ENCODE results near the gene STMP1. TPM values are rescaled to one million over a fixed set of nuclear protein-coding genes. Genes with fewer than 3 reads are reported as not detected.
A peak's percentile ranks its signal among the peaks of the same experiment; 100 is the strongest.

Gene STMP1
- polyA plus RNA-seq, 1 of the 3 experiments (the other 2 are of a cell fraction), result 26.0 TPM

- TF ChIP-seq FOSL2 (IDR thresholded peaks at IDR 0.05; ENCODE audit: borderline replicate concordance, low read depth) (peak; percentile 71), NRF1 (IDR thresholded peaks at IDR 0.05; ENCODE audit: low read depth, low read length) (no peak), IRF3 (IDR thresholded peaks at IDR 0.05; ENCODE audit: low read depth, low read length) (no peak), MXI1 (IDR thresholded peaks at IDR 0.05; ENCODE audit: low read depth, low read length) (no peak), POLR2AphosphoS5 (IDR thresholded peaks at IDR 0.05; ENCODE audit: low read depth, low read length) (no peak), JUND (IDR thresholded peaks at IDR 0.05) (peak; percentile 15), MAX (IDR thresholded peaks at IDR 0.05; ENCODE audit: low read depth) (0 out of 2 replicates have a peak, but pooled peaks have one; percentile 23), TAF1 (IDR thresholded peaks at IDR 0.05; ENCODE audit: borderline replicate concordance, low read depth, low read length) (0 out of 2 replicates have a peak, but pooled peaks have one; percentile 38), RXRA (IDR thresholded peaks at IDR 0.05; ENCODE audit: borderline replicate concordance, low read depth) (no peak; the same call in 1 of the 2 replicates), YY1 (IDR thresholded peaks at IDR 0.05; ENCODE audit: low read depth) (no peak), RCOR1 (IDR thresholded peaks at IDR 0.05; ENCODE audit: low read length) (0 out of 2 replicates have a peak, but pooled peaks have one; percentile 47), SIN3A (IDR thresholded peaks at IDR 0.05; ENCODE audit: borderline replicate concordance, low read depth, low read length) (no peak)
Observed at GRCh38 chr7:135620980-135621850, 41.1 kb upstream of the STMP1 start (continued).

- Histone ChIP-seq H3K27ac (ENCODE audit: low read depth in 2 of 2, low read length in 1 of 2) (no peak overlapping the region), H3K4me1 (ENCODE audit: control insufficient read depth in 1 of 2, insufficient read depth in 2 of 2, low read depth in 1 of 2, low read length in 1 of 2) (no peaks in the 10 kb centered on the region), H3K4me3 (ENCODE audit: low read depth in 2 of 2, low read length in 1 of 2) (no peak overlapping the region), H3K9ac (no peak overlapping the region), H3K9me2 (no peaks in the 10 kb centered on the region), H3K36me3 (replicated peaks in 1 of 2; ENCODE audit: control insufficient read depth in 1 of 2, insufficient read depth in 2 of 2, low read length in 1 of 2) (peaks cover 77 to 81% of the 10 kb centered on the region in 2 experiments), H3K9me3 (no peaks in the 10 kb centered on the region), H4K20me1 (ENCODE audit: insufficient read depth) (no peaks in the 10 kb centered on the region), H3K27me3 (ENCODE audit: insufficient read depth) (no peaks in the 10 kb centered on the region), H3K4me2 (no peak overlapping the region), H3F3A (replicated peaks; ENCODE audit: insufficient read depth) (peaks cover 7% of the 10 kb centered on the region), H2AFZ (ENCODE audit: low read depth) (no peak overlapping the region), H3K79me2 (ENCODE audit: insufficient read depth) (no peaks in the 10 kb centered on the region)
- ChIA-PET CTCF (interaction anchor here (0.8 to 17.2 kb wide), 4 partner anchors 13 to 359 kb away, joined by 3 to 273 read pairs (median 33); no protein-coding TSS in a partner anchor), POLR2A (no interaction called here)
- no peak for DNase-seq
- 96% methylated on average over 7 of the region's 7 CpGs for WGBS (ENCODE audit: low lambda C conversion rate)
- TF ChIP-seq RXRA (IDR thresholded peaks at IDR 0.05; ENCODE audit: borderline replicate concordance, low read depth), result no peak
- TF ChIP-seq PBX3 (IDR thresholded peaks at IDR 0.05), result no peak
- no peak for TF ChIP-seq FOXJ3 (CRISPR knock-in tag; IDR thresholded peaks at IDR 0.05)
- TF ChIP-seq EP300 (IDR thresholded peaks at IDR 0.05; ENCODE audit: borderline replicate concordance in 1 of 2, low read depth in 1 of 2, low read length in 1 of 2), result no peak
- TF ChIP-seq FOSL2 (IDR thresholded peaks at IDR 0.05; ENCODE audit: borderline replicate concordance, low read depth), result no peak
- no peak for TF ChIP-seq MXI1 (IDR thresholded peaks at IDR 0.05; ENCODE audit: low read depth, low read length)
- TF ChIP-seq GATA2 (CRISPR knock-in tag; IDR thresholded peaks at IDR 0.05), result no peak
- TF ChIP-seq ZBTB33 (IDR thresholded peaks at IDR 0.05; ENCODE audit: borderline replicate concordance, low read depth), result no peak
- no peak for TF ChIP-seq TEAD4 (IDR thresholded peaks at IDR 0.05; ENCODE audit: borderline replicate concordance, insufficient read depth)
- TF ChIP-seq NFIC (IDR thresholded peaks at IDR 0.05; ENCODE audit: borderline replicate concordance), result no peak
- no peak for TF ChIP-seq SMC3 (IDR thresholded peaks at IDR 0.05; ENCODE audit: low read depth, low read length)
- no peak for TF ChIP-seq TCF12 (IDR thresholded peaks at IDR 0.05)
- no peak for TF ChIP-seq FOXM1 (IDR thresholded peaks at IDR 0.05; ENCODE audit: low read depth)
- no peak for TF ChIP-seq POLR2AphosphoS5 (IDR thresholded peaks at IDR 0.05; ENCODE audit: low read depth, low read length)
- no peak for TF ChIP-seq ELF1 (IDR thresholded peaks at IDR 0.05)
- TF ChIP-seq CHD2 (IDR thresholded peaks at IDR 0.05; ENCODE audit: low read length, partially characterized antibody), result no peak
Observed at GRCh38 chr7:135634191-135634878, 28.0 kb upstream of the STMP1 start.
